NOMO-1 treated with DMSO at 0.1 percent for 48 hours (cell line): Measurements from ENCODE around the gene CHCHD1.
"Not testable (repeated sequence)": the region's sequence is repeated elsewhere in the genome, so short reads cannot be mapped to it uniquely, and the experiment has no call there.

Source experiments
- DNase-seq: peaks from one replicate; lab custom pipeline; 2025; ENCODE audit not compliant: unreplicated experiment; lab: John Stamatoyannopoulos, UW

Gene CHCHD1

DNA sequence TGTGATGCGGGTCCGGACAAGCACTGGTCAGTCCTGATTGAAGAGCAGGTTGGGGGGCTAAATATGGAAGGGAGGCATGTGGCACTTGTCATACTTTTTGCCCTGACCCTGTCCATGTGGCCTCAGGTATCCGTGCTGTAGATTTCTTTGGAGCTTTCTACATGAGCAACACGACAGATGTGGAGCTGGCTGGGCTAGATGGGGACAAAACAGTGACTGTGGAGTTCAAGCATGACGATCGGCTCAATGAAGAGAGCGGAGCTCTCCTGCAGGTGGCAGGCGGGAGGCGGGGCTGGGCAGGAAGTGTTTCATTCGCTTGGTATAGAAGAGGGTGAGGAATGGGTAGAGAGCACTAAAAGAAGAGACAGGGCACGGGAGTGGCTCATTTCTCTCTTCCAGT lies 13.0 kb upstream of the CHCHD1 start:
- DNase-seq: no peak

DNA sequence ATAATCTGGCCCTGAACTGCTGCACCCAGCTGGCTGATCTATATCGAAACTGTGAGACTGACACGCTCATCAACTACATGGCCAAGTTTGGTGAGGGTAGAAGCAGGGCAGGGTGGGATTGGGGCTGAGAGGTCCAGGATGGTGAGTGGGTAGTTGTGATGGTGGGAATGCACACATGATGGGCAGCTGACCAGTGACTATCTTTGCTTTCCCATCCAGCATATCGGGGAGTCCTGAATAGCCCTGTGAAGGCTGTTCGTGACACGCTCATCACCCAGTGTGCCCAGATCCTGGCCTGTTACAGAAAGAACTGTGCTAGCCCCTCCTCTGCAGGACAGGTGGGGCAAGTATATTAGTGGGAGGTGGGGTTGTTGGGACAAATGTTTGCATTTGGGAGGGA lies 12.5 kb upstream of the CHCHD1 start:
- DNase-seq: no peak

- peak; percentile 49 for DNase-seq
These were observed 10.0 kb upstream of the CHCHD1 start for GRCh38 chr10:73771722-73772280.

- DNase-seq: peak; percentile 63
These were observed 9.3 kb upstream of the CHCHD1 start for GRCh38 chr10:73772281-73773151.

- DNase-seq: no peak
These were observed 8.5 kb upstream of the CHCHD1 start for GRCh38 chr10:73773152-73773879.

DNA sequence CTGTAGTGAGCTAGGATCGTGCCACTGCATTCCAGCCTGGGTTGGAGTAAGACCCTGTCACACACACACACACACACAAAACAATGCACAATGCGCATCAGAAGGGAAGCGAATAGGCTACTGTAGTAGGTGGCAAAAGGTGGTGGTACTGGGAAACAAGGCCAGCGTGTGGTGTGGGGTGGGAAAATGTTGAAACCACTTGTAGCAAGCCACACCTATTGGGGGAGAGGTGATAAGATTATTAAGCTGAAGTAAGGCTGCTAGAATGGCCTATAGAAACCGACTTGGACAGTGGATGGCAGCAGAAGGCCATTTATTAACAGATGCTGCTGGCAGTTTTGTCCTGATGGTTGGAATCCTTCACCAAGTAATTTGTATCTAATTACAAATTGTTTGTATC lies 7.2 kb upstream of the CHCHD1 start:
- DNase-seq: peak; percentile 2

GRCh38 chr10:73779018-73779417 lies 2.8 kb upstream of the CHCHD1 start:
- DNase-seq: no peak

GRCh38 chr10:73779539-73780197 lies 2.2 kb upstream of the CHCHD1 start:
- no peak for DNase-seq

DNA sequence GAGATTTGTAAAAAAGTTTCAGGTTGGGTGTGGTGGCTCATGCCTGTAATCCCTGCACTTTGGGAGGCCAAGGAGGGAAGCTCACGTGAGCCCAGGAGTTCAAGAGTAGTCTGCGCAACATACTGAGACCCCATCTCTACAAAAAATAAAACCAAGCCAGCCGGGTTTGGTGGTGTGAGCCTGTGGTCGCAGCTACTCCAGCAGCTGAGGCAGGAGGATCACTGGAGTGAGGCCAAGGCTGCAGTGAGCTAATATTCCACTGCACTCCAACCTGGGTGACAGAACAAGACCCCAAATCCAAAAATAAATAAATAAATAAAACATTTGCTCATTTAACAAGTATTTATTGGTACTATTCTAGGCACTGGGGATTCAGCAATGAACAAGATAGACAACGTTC lies 1.5 kb upstream of the CHCHD1 start:
- no peak for DNase-seq

GRCh38 chr10:73780966-73781365 lies 882 bp upstream of the CHCHD1 start:
- DNase-seq: no peak

DNA sequence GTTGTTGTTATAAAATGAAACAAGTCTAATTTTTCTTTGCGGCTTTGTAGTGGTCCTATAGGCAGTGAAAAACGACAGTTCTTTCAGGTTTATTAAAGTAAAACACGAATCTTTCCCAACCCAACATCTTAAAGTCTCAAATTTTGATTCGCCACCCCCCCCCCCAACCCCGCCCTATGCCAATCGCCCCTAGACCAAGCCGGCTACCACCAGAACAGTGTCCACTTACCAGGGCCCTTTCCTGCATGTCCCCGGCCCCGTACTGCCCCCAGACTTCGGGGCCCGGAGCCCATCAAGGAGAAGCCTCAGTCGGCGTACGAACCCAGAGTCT lies 335 bp upstream of the CHCHD1 start:
- no peak for DNase-seq

DNA sequence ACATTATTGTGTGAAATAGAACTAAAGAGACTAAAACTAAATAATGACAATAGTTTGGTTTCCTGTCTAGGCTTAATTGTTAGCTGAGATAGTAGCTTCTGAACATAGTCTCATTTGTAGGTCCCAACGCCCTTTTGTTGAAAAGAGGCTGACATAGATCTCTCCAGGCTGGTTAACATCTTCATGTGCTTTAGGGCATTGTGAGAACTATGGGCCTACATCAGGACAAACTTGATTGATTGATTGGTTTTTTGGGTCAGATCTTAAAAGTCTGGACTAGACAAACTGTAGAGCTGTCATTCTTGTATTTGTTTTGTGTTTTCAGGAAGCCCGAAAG lies 869 bp downstream of the CHCHD1 start:
- no peak for DNase-seq

GRCh38 chr10:73785211-73785720 lies 3.4 kb downstream of the CHCHD1 start, which contains the start of gene ZSWIM8:
Gene ZSWIM8, plus strand, starts transcription at chr10:73785606. Its CDS starts 273 bp downstream, at chr10:73785879.
- peak; percentile 95 for DNase-seq

- DNase-seq: peak; percentile 5
These were observed 4.1 kb downstream of the CHCHD1 start for GRCh38 chr10:73785721-73786511.

DNA sequence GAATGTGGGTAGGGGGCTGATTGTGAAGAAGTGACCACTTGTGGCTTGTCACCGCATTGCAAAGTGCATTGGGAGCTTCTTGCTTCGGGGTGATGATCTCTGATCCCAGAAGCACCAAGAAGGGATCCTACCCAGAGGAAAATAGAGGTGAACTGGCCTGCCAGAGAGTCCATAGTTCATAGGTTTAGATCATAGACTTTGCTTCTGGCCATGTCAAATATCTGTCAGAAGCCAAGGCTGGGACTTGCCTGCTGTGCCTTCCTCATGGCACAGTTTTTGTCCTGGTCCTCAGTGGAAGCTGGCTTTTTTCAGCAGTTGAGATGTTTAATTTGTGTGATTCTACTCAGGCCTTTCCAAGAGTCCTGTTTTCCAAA lies 4.7 kb downstream of the CHCHD1 start:
- no peak for DNase-seq

GRCh38 chr10:73787031-73787800 lies 5.4 kb downstream of the CHCHD1 start:
- not testable (repeated sequence) for DNase-seq

- DNase-seq: no peak
These were observed 7.2 kb downstream of the CHCHD1 start for GRCh38 chr10:73788864-73789658.

DNA sequence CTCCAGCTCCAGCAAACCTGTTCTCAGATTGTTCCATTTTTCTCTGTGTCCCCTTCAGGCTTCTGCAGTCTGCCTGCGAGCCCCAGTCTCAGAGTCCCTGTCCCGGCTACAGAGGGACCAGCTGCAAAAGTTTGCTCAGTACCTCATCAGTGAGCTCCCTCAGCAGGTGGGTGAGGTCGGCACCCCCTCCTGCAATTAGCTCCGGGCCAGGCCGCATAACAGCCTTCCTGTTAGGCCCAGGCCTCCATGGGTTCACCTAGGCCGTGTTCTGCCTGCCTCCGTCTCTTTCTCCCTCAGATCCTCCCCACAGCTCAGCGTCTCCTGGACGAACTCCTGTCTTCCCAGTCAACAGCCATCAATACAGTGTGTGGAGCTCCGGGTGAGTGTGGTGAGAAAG lies 7.8 kb downstream of the CHCHD1 start:
- DNase-seq: no peak
